DMS 273 (cell line): ENCODE measurements around the gene RAP1GAP2.
A peak's percentile ranks its signal among the peaks of the same experiment; 100 is the strongest.

Experiments used
- DNase-seq: peaks from one replicate; lab custom pipeline; 2025; ENCODE audit not compliant: unreplicated experiment; lab: John Stamatoyannopoulos, UW

RAP1GAP2 gene

DNA sequence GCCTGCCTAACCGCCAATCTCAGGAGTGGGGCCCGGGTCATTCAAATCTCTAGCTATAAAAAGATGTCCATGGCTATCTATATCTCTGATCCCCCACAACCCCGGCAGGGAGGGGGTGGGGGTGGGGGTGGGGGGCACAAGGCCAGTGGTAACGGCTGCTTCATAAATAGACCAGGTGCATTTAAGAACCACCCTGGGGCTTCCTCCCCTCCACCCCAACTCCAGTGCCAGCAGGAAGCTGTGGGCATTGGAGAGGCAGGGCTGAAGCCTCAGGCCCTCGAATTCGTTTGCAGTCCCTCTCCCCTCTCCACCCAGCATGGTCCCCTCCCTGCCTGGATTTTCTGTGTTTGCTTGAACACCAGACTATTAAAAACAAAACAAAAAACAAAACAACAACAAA, 56.0 kb downstream of the RAP1GAP2 start:
- no peak for DNase-seq

DNA sequence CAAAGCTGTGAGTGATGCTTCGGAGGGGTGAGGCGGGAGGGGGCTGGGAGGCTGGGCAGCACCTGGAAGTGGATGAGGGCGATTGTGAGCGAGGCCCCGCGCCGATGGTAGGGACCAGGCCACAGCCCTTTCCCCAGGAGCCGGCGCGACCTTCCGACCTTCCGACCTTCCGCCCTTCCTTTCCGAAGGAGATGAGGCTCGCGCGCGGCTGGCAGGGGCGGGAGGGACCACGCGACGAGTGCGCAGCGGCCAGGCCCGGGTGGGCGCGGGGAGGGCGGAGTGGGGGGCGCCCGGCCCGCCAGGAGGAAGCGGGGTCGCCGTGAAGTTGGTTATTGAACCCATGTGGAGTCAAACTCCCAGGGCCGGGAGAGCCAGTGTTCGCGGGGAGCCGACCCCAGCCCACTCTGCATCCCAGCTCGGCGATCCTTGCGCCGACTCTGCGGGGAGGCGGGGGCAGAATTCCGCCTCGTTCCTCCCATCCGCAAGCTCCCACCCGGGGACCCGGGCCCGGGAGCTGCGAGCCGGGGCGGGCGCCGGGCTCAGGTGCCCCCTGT, 56.6 kb downstream of the RAP1GAP2 start:
- DNase-seq, result no peak

- peak; percentile 64 for DNase-seq
These were observed 57.3 kb downstream of the RAP1GAP2 start for GRCh38 chr17:2853283-2854142.

GRCh38 chr17:2854143-2855055, 58.2 kb downstream of the RAP1GAP2 start:
- peak; percentile 51 for DNase-seq

DNA sequence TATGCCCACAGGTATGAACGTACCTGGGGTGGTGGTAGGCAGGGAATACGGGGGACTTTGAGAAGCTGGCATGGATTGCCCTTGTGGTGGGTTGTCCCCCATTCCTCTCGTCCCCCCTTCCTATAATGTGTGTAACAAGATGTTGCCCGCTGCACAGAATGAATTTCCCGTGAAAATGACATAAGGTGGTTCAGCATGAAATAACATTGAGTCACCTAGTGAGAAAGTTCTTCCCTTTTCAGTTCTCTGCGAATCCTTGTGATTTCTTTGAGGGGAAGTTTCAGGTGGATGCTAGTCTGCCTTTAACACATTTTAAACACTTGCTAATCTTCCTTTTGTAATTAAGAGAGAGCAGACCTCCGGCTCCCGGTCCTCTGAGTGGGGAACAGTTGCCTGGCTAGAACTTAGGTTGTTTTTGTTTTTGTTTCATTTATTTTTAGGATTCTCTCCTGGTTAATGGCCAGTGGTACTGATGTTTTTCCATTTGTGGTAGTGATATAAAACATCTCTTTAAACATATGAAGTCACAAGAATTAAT, 58.9 kb downstream of the RAP1GAP2 start:
- DNase-seq, result no peak

- DNase-seq, result no peak
These were observed 60.5 kb downstream of the RAP1GAP2 start for GRCh38 chr17:2856727-2857126.

DNA sequence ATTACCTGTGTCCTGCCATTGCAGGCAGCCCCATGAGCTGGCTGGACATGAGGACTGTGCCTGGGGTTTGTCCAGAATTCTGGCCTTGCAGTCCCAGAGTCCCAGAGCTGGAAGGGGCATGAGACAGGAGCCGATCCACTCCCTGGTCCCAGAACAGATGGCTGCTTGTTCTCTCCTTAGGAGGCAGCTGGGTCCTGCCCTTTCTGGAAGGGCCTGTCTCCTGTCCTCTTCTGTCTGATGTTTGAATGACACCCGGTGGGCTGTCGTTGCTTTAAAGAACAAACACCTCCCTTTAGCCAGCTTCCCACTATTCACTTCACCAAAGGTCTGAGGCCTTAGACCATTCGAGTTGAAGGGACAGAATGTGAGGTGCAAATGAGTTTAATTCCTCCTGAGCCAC, 63.8 kb downstream of the RAP1GAP2 start:
- peak; percentile 53 for DNase-seq

GRCh38 chr17:2860883-2861282, 64.6 kb downstream of the RAP1GAP2 start:
- DNase-seq, result no peak

DNA sequence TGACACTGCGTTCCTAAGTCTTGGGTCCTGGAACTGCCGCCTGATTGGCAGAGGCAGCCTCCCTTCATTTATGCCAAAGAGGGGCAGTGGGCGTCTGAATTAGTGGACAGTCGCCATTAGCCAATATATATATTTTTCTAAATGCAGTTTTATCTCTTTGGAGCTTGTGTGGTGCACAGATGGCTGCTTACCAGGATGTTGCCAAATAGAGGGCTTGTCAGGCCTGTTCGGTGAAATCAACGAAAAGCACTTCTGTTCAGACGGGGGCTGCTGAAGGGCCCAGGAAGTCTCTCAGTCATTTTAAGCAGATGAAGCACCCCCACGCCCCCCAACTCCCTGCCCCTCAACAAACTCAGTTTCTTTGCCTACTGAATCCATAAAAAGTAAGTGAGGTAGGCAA, 66.0 kb downstream of the RAP1GAP2 start:
- peak; percentile 15 for DNase-seq

DNA sequence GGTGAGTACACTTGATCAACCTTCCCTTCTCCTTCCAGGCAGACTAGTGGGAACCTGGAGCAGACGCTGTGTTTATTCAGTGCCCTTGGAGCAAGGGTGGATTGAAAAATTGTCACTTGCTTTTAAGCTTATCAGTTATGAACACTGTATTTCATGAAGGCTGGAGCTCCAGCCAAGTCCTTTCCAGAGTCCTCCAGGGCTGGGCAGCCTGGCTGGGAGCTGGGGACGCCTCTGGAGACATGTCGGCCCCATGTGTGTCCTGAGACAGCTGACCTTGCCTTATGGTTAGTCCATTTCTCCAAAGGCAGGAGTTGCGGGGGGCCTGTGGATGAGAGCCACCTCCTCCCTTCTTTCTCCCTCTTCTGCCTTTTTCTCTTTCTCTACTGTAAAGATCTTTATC, 67.0 kb downstream of the RAP1GAP2 start:
- no peak for DNase-seq

DNA sequence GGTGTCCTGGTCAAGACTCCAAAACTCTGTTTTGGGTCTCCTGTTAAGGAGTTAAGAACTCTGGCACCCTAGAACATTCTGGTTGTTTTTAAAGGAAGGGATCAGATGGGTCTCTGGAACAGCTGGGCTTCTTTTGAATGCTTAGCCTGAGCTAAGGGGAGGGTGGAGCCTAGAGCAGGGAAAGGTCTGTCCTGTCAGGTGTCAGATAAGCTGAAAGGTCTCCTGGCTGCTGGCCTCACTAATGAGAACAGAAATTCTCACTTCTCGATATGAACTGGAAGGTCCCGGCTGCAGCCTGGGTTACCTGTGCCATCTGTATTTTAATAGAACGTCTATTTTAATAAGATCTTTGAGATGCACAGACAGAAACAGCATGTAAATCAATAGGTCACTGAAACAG, 69.0 kb downstream of the RAP1GAP2 start:
- no peak for DNase-seq

GRCh38 chr17:2867441-2868424, 71.5 kb downstream of the RAP1GAP2 start:
- DNase-seq, result no peak

GRCh38 chr17:2869604-2870003, 73.4 kb downstream of the RAP1GAP2 start:
- DNase-seq, result no peak

DNA sequence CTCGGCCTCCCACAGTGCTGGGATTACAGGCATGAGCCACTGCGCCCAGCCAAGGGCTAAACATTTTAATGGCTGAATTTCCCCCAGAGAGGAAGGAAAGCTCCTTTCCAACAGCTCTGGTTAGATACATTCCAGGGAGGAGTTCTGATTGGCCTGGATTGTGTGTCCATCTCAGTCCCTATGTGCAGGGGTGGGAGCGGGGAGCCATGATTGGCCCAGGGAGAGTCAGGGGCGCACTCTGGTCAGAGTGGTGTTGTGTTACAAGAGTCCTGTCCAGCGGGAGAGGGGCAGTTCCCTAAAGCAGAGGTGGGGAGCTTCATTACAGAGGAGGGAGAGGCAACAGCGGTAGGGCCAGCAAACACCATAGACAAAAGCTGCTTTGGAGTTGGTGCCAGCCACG, 75.0 kb downstream of the RAP1GAP2 start:
- DNase-seq, result no peak

DNA sequence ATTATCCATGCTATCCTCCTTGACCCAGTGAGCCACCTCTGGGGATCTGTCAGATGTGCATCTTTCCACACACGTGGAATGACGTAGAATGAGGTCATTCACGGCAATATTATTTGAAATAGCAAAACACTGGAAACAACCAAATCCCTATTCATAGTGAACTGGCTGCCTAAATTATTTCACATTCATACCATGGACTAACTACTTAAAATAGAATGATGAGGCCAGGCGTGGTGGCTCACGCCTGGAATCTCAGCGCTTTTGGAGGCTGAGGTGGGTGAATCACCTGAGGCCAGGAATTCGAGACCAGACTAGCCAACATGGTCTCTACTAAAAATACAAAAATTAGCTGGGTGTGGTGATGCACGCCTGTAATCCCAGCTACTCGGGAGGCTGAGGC, 75.5 kb downstream of the RAP1GAP2 start:
- DNase-seq, result no peak

DNA sequence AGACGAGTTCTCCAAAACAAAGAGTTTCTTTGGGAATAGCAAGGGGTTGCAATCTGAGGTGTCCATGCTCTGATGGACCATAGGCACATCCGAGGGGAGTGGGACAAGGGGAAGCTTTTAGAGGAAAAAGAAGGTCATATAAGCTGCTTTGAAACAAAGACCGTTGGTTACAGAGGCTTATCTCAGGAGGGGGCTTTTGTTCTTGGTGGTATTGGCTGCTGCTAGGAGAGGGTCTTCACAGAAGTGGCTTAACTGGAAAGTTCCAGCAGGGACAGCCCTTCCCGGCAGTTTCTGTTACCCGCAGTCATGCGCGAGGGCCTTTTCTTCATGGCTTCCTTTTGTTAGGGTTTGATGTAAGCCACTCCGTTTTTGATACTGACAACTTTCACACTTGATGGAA, 76.0 kb downstream of the RAP1GAP2 start:
- DNase-seq, result no peak

GRCh38 chr17:2874189-2874686, 78.0 kb downstream of the RAP1GAP2 start:
- no peak for DNase-seq

- DNase-seq, result no peak
These were observed 79.4 kb downstream of the RAP1GAP2 start for GRCh38 chr17:2875608-2876007.

GRCh38 chr17:2876467-2876866, 80.2 kb downstream of the RAP1GAP2 start:
- DNase-seq, result no peak

GRCh38 chr17:2878751-2879254, 82.6 kb downstream of the RAP1GAP2 start:
- no peak for DNase-seq
